Ishikawa (cell line): ENCODE results near the gene TBL1Y.

Source experiments
- CEBPB ChIP-seq: IDR thresholded peaks from 2 replicates; pipeline ENCODE4 v1.6.1; 2012
- CREB1 ChIP-seq: IDR thresholded peaks from 2 replicates; pipeline ENCODE4 v1.6.1; 2012; ENCODE audit warnings: low read depth
- EGR1 ChIP-seq: IDR thresholded peaks from 2 replicates; pipeline ENCODE4 v1.6.1; 2012
- EP300 ChIP-seq: IDR thresholded peaks from 2 replicates; pipeline ENCODE4 v1.6.1; 2012; ENCODE audit warnings: borderline replicate concordance
- FOXM1 ChIP-seq: IDR thresholded peaks from 2 replicates; pipeline ENCODE4 v1.6.1; 2012; ENCODE audit warnings: low read depth, borderline replicate concordance
- NFIC ChIP-seq: IDR thresholded peaks from 2 replicates; pipeline ENCODE4 v1.6.1; 2012
- RAD21 ChIP-seq: IDR thresholded peaks from 2 replicates; pipeline ENCODE4 v1.6.1; 2012; ENCODE audit warnings: low read depth
- TAF1 ChIP-seq: IDR thresholded peaks from 2 replicates; pipeline ENCODE4 v1.6.1; 2012; ENCODE audit warnings: low read depth, mild to moderate bottlenecking
- TCF12 ChIP-seq: IDR thresholded peaks from 2 replicates; pipeline ENCODE4 v1.6.1; 2012; ENCODE audit warnings: low read depth
- TEAD4 ChIP-seq: IDR thresholded peaks from 2 replicates; pipeline ENCODE4 v1.6.1; 2012
- YY1 ChIP-seq: IDR thresholded peaks from 2 replicates; pipeline ENCODE4 v1.6.1; 2012; ENCODE audit warnings: low read depth
- ZBTB7A ChIP-seq: IDR thresholded peaks from 2 replicates; pipeline ENCODE4 v1.6.1; 2012; ENCODE audit warnings: low read depth
- TF ChIP-seq, protein P1 (sequence below): IDR thresholded peaks from 2 replicates; pipeline ENCODE4 v1.6.1; 2012; ENCODE audit warnings: low read depth, mild to moderate bottlenecking
- TF ChIP-seq, protein P2 (sequence below): IDR thresholded peaks from 2 replicates; pipeline ENCODE4 v1.6.1; 2012
- TF ChIP-seq, protein P3 (sequence below): IDR thresholded peaks from 2 replicates; pipeline ENCODE4 v1.6.1; 2012

The TBL1Y gene

DNA sequence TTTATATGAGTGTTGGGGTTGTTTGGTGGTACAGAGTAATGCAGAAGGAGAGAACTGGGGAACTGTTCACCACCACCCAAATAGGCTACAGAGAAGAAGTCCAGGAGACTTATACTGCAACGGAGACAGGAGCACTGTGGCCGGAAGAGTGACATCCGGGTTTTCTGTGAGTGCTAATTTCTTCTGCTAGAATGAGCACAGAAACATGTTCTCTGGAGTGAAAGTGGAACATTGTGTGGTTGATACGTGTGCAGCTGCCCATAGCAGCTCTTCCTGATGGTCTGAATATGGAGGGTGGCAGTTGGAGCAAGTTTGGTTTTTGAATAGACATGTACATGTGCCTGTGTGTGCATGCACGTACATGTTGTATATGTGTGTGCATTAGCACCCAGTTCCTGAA is 67.3 kb downstream of the TBL1Y start:
- TF ChIP-seq TAF1 (no peak), EGR1 (no peak), ZBTB7A (no peak), CREB1 (no peak), CEBPB (no peak), RAD21 (no peak), EP300 (no peak), TCF12 (no peak), NFIC (no peak), YY1 (no peak)
- TF ChIP-seq, protein P1, sequence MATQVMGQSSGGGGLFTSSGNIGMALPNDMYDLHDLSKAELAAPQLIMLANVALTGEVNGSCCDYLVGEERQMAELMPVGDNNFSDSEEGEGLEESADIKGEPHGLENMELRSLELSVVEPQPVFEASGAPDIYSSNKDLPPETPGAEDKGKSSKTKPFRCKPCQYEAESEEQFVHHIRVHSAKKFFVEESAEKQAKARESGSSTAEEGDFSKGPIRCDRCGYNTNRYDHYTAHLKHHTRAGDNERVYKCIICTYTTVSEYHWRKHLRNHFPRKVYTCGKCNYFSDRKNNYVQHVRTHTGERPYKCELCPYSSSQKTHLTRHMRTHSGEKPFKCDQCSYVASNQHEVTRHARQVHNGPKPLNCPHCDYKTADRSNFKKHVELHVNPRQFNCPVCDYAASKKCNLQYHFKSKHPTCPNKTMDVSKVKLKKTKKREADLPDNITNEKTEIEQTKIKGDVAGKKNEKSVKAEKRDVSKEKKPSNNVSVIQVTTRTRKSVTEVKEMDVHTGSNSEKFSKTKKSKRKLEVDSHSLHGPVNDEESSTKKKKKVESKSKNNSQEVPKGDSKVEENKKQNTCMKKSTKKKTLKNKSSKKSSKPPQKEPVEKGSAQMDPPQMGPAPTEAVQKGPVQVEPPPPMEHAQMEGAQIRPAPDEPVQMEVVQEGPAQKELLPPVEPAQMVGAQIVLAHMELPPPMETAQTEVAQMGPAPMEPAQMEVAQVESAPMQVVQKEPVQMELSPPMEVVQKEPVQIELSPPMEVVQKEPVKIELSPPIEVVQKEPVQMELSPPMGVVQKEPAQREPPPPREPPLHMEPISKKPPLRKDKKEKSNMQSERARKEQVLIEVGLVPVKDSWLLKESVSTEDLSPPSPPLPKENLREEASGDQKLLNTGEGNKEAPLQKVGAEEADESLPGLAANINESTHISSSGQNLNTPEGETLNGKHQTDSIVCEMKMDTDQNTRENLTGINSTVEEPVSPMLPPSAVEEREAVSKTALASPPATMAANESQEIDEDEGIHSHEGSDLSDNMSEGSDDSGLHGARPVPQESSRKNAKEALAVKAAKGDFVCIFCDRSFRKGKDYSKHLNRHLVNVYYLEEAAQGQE = no peak
- TF ChIP-seq, protein P2, sequence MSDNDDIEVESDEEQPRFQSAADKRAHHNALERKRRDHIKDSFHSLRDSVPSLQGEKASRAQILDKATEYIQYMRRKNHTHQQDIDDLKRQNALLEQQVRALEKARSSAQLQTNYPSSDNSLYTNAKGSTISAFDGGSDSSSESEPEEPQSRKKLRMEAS = no peak
- TF ChIP-seq, protein P3, sequence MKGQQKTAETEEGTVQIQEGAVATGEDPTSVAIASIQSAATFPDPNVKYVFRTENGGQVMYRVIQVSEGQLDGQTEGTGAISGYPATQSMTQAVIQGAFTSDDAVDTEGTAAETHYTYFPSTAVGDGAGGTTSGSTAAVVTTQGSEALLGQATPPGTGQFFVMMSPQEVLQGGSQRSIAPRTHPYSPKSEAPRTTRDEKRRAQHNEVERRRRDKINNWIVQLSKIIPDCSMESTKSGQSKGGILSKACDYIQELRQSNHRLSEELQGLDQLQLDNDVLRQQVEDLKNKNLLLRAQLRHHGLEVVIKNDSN = no peak

DNA sequence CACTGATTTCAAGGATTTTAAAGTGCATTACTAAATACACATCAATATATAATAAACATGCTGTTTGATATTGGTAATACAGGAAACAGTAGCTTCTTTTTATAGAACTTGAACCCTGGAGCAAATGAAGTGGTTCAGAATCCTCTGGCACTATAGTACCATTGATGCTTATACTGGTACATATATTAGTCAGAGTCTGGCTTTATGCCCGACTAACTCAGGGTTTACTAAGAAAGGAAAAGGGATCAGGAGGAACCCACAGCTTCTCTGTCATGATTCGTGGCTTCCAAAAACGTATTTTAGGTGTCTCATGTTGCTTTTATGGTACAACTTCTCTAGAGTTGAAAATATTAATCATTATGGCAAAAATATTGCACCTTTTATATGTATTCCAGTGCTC is 72.7 kb downstream of the TBL1Y start:
- no peak for TF ChIP-seq TAF1
- TF ChIP-seq, protein P1 = no peak
- TF ChIP-seq RAD21 = no peak
- TF ChIP-seq, protein P3 = no peak
- no peak for TF ChIP-seq NFIC
- TF ChIP-seq TEAD4 = no peak
- TF ChIP-seq, protein P2 = no peak
- no peak for TF ChIP-seq TCF12
- TF ChIP-seq CREB1 = no peak
- TF ChIP-seq YY1 = no peak
- no peak for TF ChIP-seq ZBTB7A
- no peak for TF ChIP-seq FOXM1
- TF ChIP-seq EP300 = no peak
- TF ChIP-seq CEBPB = no peak
- TF ChIP-seq EGR1 = no peak

DNA sequence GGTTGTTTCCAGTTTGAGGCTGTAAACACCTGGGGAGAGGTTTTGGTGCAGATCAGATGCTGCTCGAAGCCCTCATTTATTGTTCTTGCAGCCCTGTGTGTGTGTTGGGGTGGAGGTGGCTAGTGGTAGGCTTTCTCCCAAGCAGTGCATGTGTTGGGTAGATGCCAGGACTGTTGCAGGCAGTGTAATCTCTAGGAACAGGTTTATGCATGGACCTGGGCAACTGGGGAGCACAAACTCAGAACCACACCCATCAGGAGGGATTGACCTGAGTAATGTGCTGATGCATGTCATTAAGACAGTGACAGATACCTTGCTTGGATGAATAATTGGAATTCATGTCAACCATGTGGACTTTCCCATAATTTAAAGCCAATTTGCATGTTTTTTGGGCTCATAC is 77.3 kb downstream of the TBL1Y start:
- TF ChIP-seq TCF12 (no peak), TAF1 (no peak), CEBPB (no peak), NFIC (no peak), CREB1 (no peak), EGR1 (no peak), TEAD4 (no peak), FOXM1 (no peak), RAD21 (no peak), YY1 (no peak), EP300 (no peak), ZBTB7A (no peak)
- TF ChIP-seq, protein P1 = no peak
- TF ChIP-seq, protein P3 = no peak
- TF ChIP-seq, protein P2 = no peak
